Vagina (tissue), 2 donors: ENCODE data around the gene GPX4. TPM values are rescaled to one million over a fixed set of nuclear protein-coding genes. Genes with fewer than 3 reads are reported as not detected.

Experiments
- DNase-seq, 2 donors: peaks; one replicate each; pipeline ENCODE4 v3.0.0-alpha.2; 2017; ENCODE audit errors: extremely low spot score in 2 of 2
- H3K27ac ChIP-seq: fragments of 200-600 bp; sonication (generic); one replicate; pipeline ENCODE4 v1.5.1; 2019
- H3K27me3 ChIP-seq: fragments of 200-600 bp; sonication (generic); one replicate; pipeline ENCODE4 v1.5.1; 2019
- H3K36me3 ChIP-seq, 2 donors: fragments of 200-600 bp; sonication (generic); one replicate each; pipeline ENCODE4 v1.5.1; 2017 to 2019
- H3K4me1 ChIP-seq: fragments of 200-600 bp; sonication (generic); one replicate; pipeline ENCODE4 v1.5.1; 2019
- H3K4me3 ChIP-seq, 2 donors: fragments of 200-600 bp; sonication (generic); 1 replicate in 1 of 2; 2 replicates in 1 of 2; pipeline ENCODE4 v1.5.1; 2016 to 2019
- H3K9me3 ChIP-seq: fragments of 200-600 bp; sonication (generic); one replicate; pipeline ENCODE4 v1.5.1; 2019
- POLR2A ChIP-seq, 2 donors: fragments of 450-650 bp; IDR thresholded peaks; one replicate each; pipeline ENCODE4 v1.6.1; 2017; ENCODE audit warnings: antibody characterized with exemption in 2 of 2, mild to moderate bottlenecking in 2 of 2, moderate library complexity in 2 of 2
- POLR2AphosphoS5 ChIP-seq, 2 donors: sonication (generic); formaldehyde crosslinking; IDR thresholded peaks; one replicate each; pipeline ENCODE4 v1.9.0; 2017; ENCODE audit warnings: antibody characterized with exemption in 2 of 2, mild to moderate bottlenecking in 2 of 2, low read depth in 1 of 2; ENCODE audit not compliant: insufficient read depth in 1 of 2
- intact Hi-C: fragments of 100-400 bp; cut with DNase I; formaldehyde crosslinking; loops from one replicate; pipeline ENCODE4 v1.15.1; 2023
- total RNA-seq: library from RNA; depleted of rRNA; stranded (reverse); fragments of >200 nt; gene quantifications from one replicate; pipeline ENCODE4 v1.2.3, GENCODE V29; 2016
- TF ChIP-seq, protein P1 (sequence below), 3 experiments: fragments of 450-650 bp in 2 of 3; fragments of 200-600 bp in 1 of 3; sonication (generic) in 1 of 3; IDR thresholded peaks; one replicate each; pipeline ENCODE4 v1.5.1; 2017 to 2019; ENCODE audit warnings: antibody characterized with exemption in 3 of 3, mild to moderate bottlenecking in 2 of 3, moderate library complexity in 2 of 3

GPX4 gene
- total RNA-seq, 1 donor from 2014 or later, result 524 TPM

DNA sequence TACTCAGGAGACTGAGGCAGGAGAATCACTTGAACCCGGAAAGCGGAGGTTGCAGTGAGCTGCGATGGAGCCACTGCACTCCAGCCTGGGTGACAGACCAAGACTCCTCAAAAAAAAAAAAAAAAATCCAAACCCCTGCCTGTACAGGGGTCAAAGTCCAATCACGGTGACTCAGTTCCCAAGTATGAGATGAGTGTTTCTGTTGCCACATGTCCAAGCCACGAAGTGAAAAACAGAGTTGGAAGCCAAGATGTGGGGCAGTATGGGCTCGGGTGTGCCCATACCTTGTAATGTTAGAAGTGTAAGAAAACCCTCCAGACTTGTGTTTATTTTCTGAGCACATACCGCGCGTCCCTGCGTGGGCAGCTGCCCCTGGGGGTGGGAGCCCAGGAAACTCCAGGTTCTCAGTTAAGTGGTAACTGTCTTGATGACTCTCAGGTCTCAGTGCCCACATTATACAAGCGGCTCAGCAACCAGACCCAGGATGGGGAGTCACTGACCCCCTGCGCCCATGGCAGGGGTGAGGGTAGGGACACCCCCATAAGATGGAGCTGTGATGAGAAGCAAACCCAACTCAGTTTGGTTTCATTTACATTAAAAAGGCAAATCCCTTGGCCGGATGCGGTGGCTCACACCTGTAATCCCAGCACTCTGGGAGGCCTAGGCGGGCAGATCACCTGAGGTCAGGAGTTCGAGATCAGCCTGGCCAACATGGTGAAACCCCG is 1.2 kb upstream of the GPX4 start:
- DNase-seq, result peak in 1 of 2 donors; percentile 97
- Histone ChIP-seq H3K27me3 (no peaks in the 10 kb centered on the region), H3K4me3 (peak overlapping the region in 1 of 2 donors; percentile 1), H3K9me3 (no peaks in the 10 kb centered on the region), H3K36me3 (peaks cover 0 to 12% of the 10 kb centered on the region in 2 donors), H3K4me1 (peaks cover 74% of the 10 kb centered on the region), H3K27ac (peak overlapping the region; percentile 99)
- intact Hi-C loops, result loop anchor here (5.0 kb wide), 1 partner anchor 75 kb away; the partner anchor contains the start of gene CNN2
- TF ChIP-seq, protein P1, sequence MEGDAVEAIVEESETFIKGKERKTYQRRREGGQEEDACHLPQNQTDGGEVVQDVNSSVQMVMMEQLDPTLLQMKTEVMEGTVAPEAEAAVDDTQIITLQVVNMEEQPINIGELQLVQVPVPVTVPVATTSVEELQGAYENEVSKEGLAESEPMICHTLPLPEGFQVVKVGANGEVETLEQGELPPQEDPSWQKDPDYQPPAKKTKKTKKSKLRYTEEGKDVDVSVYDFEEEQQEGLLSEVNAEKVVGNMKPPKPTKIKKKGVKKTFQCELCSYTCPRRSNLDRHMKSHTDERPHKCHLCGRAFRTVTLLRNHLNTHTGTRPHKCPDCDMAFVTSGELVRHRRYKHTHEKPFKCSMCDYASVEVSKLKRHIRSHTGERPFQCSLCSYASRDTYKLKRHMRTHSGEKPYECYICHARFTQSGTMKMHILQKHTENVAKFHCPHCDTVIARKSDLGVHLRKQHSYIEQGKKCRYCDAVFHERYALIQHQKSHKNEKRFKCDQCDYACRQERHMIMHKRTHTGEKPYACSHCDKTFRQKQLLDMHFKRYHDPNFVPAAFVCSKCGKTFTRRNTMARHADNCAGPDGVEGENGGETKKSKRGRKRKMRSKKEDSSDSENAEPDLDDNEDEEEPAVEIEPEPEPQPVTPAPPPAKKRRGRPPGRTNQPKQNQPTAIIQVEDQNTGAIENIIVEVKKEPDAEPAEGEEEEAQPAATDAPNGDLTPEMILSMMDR (IDR thresholded peaks at IDR 0.05), result no peak
- TF ChIP-seq POLR2AphosphoS5 (IDR thresholded peaks at IDR 0.05; ENCODE audit: insufficient read depth in 1 of 2, low read depth in 1 of 2), result peak in 1 of 2 donors; percentile 75

DNA sequence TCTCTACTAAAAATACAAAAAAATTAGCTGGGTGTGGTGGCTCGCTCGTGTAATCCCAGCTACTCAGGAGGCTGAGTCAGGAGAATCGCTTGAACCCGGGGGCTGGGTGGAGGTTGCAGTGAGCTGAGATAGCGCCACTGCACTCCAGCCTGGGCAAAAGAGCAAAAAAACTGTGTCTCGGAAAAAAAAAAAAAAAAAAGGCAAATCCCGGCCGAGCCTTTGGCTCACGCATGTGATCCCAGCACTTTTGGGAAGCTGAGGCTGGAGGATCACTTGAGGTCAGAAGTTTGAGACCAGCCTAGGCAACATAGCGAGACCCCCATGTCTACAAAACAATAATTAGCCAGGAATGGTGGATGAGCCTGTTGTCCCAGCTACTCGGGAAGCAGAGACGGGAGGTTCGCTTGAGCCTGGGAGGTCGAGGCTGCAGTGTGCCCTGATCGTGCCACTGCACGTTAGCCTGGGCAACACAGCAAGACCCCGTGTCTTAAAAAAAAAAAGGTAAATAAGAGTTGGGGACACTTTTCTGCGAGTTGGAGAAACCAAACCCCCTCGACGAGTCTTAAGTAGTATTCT is 574 bp upstream of the GPX4 start:
- TF ChIP-seq POLR2A (IDR thresholded peaks at IDR 0.05), result no peak
- no peak for TF ChIP-seq POLR2AphosphoS5 (IDR thresholded peaks at IDR 0.05; ENCODE audit: insufficient read depth in 1 of 2, low read depth in 1 of 2)
- TF ChIP-seq, protein P1 (IDR thresholded peaks at IDR 0.05), result no peak
- Histone ChIP-seq H3K9me3 (no peaks in the 10 kb centered on the region), H3K27me3 (no peaks in the 10 kb centered on the region), H3K27ac (peak overlapping the region; percentile 99), H3K4me1 (peaks cover 72% of the 10 kb centered on the region), H3K4me3 (peak overlapping the region; percentile 29 to 30), H3K36me3 (peaks cover 0 to 16% of the 10 kb centered on the region in 2 donors)
- no peak for DNase-seq
- intact Hi-C loops, result loop anchor here (5.0 kb wide), 1 partner anchor 76 kb away; the partner anchor contains the start of gene CNN2

DNA sequence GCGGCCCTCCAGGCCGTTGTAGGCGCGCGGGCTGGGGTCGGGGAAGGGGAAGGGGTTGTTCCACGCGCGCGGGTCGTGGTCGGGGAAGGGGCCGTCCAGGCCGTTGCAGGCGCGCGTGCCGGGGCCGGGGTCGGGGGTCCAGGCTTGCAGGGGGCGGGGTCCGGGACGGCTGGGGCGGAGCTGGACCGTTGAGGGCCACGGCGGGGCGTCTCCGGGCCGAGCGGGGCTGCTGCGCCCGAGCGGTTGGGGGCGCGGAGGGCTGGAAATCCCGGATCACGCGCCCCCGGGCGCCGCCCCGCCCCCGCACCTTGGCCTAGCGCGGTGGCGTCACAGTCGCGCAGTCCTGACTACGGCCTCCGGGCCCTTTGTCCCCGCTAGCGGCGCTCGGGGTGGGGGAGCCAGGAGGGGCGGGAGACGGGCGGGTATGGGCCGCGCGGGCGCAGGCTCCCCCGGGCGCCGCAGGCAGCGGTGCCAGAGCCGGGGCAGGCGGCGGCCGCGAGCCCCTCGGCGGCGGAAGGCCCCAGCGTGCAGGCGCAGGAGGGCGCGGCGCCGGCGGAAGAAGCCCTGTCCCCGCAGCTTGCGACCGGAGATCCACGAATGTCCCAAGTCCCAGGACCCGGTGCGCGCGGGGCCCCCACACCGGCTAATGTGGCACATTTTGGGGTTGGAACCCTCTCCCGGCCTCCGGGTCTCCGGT is 665 bp downstream of the GPX4 start:
- intact Hi-C loops, result loop anchor here (5.0 kb wide), 1 partner anchor 77 kb away; the partner anchor contains the start of gene CNN2
- H3K36me3 ChIP-seq, result peaks cover 0 to 25% of the 10 kb centered on the region in 2 donors
- H3K4me1 ChIP-seq, result peaks cover 60% of the 10 kb centered on the region
- no peaks in the 10 kb centered on the region for H3K27me3 ChIP-seq
- H3K27ac ChIP-seq, result peak overlapping the region; percentile 99
- H3K9me3 ChIP-seq, result no peaks in the 10 kb centered on the region
- no peak for DNase-seq
- peak in 1 of 2 donors; percentile 10 for TF ChIP-seq POLR2A (IDR thresholded peaks at IDR 0.05)
- TF ChIP-seq POLR2AphosphoS5 (IDR thresholded peaks at IDR 0.05; ENCODE audit: insufficient read depth in 1 of 2, low read depth in 1 of 2), result no peak
- peak overlapping the region; percentile 86 to 92 for H3K4me3 ChIP-seq

DNA sequence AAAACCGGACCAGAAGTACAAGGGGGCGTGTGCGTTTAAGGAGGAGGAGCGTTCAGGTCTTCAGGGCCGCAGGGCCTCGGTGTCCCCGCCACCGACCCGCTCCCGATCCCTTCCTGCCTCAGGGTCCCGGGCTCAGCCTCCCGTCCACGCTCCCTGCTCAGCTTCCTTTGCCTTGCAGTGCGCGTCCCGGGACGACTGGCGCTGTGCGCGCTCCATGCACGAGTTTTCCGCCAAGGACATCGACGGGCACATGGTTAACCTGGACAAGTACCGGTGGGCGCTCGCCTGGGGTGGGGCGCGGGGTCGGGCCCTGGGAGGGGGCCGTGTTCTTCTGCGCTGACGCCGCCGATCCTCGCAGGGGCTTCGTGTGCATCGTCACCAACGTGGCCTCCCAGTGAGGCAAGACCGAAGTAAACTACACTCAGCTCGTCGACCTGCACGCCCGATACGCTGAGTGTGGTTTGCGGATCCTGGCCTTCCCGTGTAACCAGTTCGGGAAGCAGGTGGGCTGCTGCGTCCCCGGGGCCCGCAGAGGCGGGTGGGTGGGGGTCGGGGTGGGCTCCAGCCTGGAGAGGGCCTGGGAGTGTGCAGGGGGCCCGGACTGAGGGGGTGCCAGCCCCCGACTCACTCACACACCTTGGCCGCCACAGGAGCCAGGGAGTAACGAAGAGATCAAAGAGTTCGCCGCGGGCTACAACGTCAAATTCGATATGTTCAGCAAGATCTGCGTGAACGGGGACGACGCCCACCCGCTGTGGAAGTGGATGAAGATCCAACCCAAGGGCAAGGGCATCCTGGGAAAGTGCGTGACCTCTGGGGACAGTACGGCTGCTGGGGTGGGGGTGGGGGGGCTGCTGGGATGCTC is 1.4 kb downstream of the GPX4 start:
- H3K9me3 ChIP-seq, result no peaks in the 10 kb centered on the region
- H3K36me3 ChIP-seq, result peaks cover 0 to 33% of the 10 kb centered on the region in 2 donors
- TF ChIP-seq POLR2A (IDR thresholded peaks at IDR 0.05), result no peak
- peak in 1 of 2 donors; percentile 59 for TF ChIP-seq POLR2AphosphoS5 (IDR thresholded peaks at IDR 0.05; ENCODE audit: insufficient read depth in 1 of 2, low read depth in 1 of 2)
- TF ChIP-seq, protein P1 (IDR thresholded peaks at IDR 0.05), result no peak
- H3K27me3 ChIP-seq, result no peaks in the 10 kb centered on the region
- intact Hi-C loops, result no loop called here
- peak overlapping the region; percentile 99 for H3K27ac ChIP-seq
- DNase-seq, result no peak
- H3K4me3 ChIP-seq, result peak overlapping the region; percentile 86 to 92
- H3K4me1 ChIP-seq, result peaks cover 58% of the 10 kb centered on the region
